B cell (primary cell): ENCODE data around the gene LGI4. TPM values are rescaled to one million over a fixed set of nuclear protein-coding genes. Genes with fewer than 3 reads are reported as not detected.

ENCODE experiments used
- ATAC-seq: fragments of 200-7000 bp; cut with Tn5 transposase; one replicate; pipeline ENCODE4 v1.10.0; 2021; ENCODE audit warnings: low read depth, mild to moderate bottlenecking, moderate number of reproducible peaks, moderate library complexity
- CTCF ChIA-PET: fragments of 350-600 bp; sonication (Branson Sonifier 250); formaldehyde crosslinking; loops from one replicate; lab custom pipeline; 2021; ENCODE audit warnings: antibody characterized with exemption, inconsistent platforms; lab: Charles Lee
- POLR2A ChIA-PET: fragments of 350-600 bp; sonication (Branson Sonifier 250); formaldehyde crosslinking; loops from one replicate; lab custom pipeline; 2021; ENCODE audit warnings: antibody characterized with exemption; lab: Charles Lee
- DNase-seq: peaks from one replicate; pipeline ENCODE4 v3.0.0; 2013
- H2AFZ ChIP-seq: 2 replicates; pipeline ENCODE4 v1.6.1; 2012; ENCODE audit warnings: mild to moderate bottlenecking, low read depth, low read length; ENCODE audit not compliant: insufficient read depth, poor library complexity, severe bottlenecking
- H3K27ac ChIP-seq, 2 donors: 1 replicate in 1 of 2; 2 replicates in 1 of 2; pipeline ENCODE4 v1.5.1; 2012 to 2013; ENCODE audit warnings: low read length in 2 of 2, mild to moderate bottlenecking in 2 of 2, moderate library complexity in 1 of 2
- H3K27me3 ChIP-seq, 4 experiments: fragments of 200-600 bp in 1 of 4; sonication (generic) in 1 of 4; replicated peaks in 1 of 4; 1 replicate in 2 of 4; 2 replicates in 2 of 4; pipeline versions ENCODE4 v1.6.1 to v1.7.0; 2013 to 2016; ENCODE audit warnings: low read length in 3 of 4, mild to moderate bottlenecking in 2 of 4, mixed read lengths in 1 of 4, moderate library complexity in 1 of 4; ENCODE audit not compliant: insufficient read depth in 4 of 4, control insufficient read depth in 3 of 4; ENCODE audit errors: control extremely low read depth in 1 of 4
- H3K36me3 ChIP-seq, 2 experiments: replicated peaks in 1 of 2; 1 replicate in 1 of 2; 2 replicates in 1 of 2; pipeline versions ENCODE4 v1.6.1 to v1.7.1; 2013; ENCODE audit warnings: low read length in 1 of 2; ENCODE audit not compliant: insufficient read depth in 2 of 2, control insufficient read depth in 1 of 2; ENCODE audit errors: control extremely low read depth in 1 of 2, extremely low read depth in 1 of 2
- H3K4me1 ChIP-seq, 2 donors: fragments of 200-600 bp in 1 of 2; sonication (generic) in 1 of 2; 1 replicate in 1 of 2; 2 replicates in 1 of 2; pipeline versions ENCODE4 v1.5.1 to v1.6.1; 2013 to 2017; ENCODE audit warnings: low read length in 2 of 2; ENCODE audit not compliant: control insufficient read depth in 2 of 2, insufficient read depth in 2 of 2
- H3K4me2 ChIP-seq: replicated peaks from 2 replicates; pipeline ENCODE3; 2012; ENCODE audit warnings: mild to moderate bottlenecking, low read depth, low read length; ENCODE audit not compliant: poor library complexity, severe bottlenecking
- H3K4me3 ChIP-seq, 5 experiments: fragments of 200-600 bp in 1 of 5; sonication (generic) in 1 of 5; 1 replicate in 3 of 5; 2 replicates in 2 of 5; pipeline versions ENCODE4 v1.5.1 to v1.7.0; 2011 to 2016; ENCODE audit warnings: low read length in 4 of 5, mild to moderate bottlenecking in 4 of 5, low read depth in 2 of 5, control low read depth in 1 of 5, moderate library complexity in 1 of 5; ENCODE audit not compliant: insufficient read depth in 1 of 5; ENCODE audit errors: control extremely low read depth in 1 of 5, extremely low read depth in 1 of 5
- H3K79me2 ChIP-seq: fragments of 200-600 bp; sonication (generic); one replicate; pipeline ENCODE4 v1.6.0; 2016; ENCODE audit warnings: low read length; ENCODE audit not compliant: control insufficient read depth, insufficient read depth
- H3K9ac ChIP-seq: fragments of 200-600 bp; sonication (generic); 2 replicates; pipeline ENCODE4 v1.6.1; 2017; ENCODE audit warnings: mild to moderate bottlenecking, low read length, moderate library complexity
- H3K9me3 ChIP-seq, 3 donors: one replicate each; pipeline versions ENCODE4 v1.6.1 to v1.7.1; 2013; ENCODE audit warnings: low read length in 2 of 3; ENCODE audit not compliant: control insufficient read depth in 2 of 3, insufficient read depth in 1 of 3; ENCODE audit errors: control extremely low read depth in 1 of 3
- H4K20me1 ChIP-seq: 2 replicates; pipeline ENCODE4 v1.6.0; 2012; ENCODE audit warnings: mild to moderate bottlenecking, low read length; ENCODE audit not compliant: insufficient read depth, control insufficient read depth, poor library complexity, severe bottlenecking
- H3K27ac Mint-ChIP-seq: one replicate; pipeline ENCODE4 v1.8.0; 2021; ENCODE audit warnings: mixed read lengths
- H3K27me3 Mint-ChIP-seq: one replicate; pipeline ENCODE4 v1.8.0; 2021; ENCODE audit warnings: mixed read lengths
- H3K4me1 Mint-ChIP-seq: one replicate; pipeline ENCODE4 v1.8.0; 2021; ENCODE audit warnings: mixed read lengths
- H3K4me3 Mint-ChIP-seq: one replicate; pipeline ENCODE4 v1.8.0; 2021; ENCODE audit warnings: mixed read lengths
- H3K9me3 Mint-ChIP-seq: one replicate; pipeline ENCODE4 v1.8.0; 2022; ENCODE audit warnings: mixed read lengths; ENCODE audit not compliant: insufficient read depth
- EZH2 ChIP-seq: IDR thresholded peaks from 2 replicates; pipeline ENCODE4 v1.6.1; 2012; ENCODE audit warnings: borderline replicate concordance, low read depth, mild to moderate bottlenecking, moderate library complexity, low read length; ENCODE audit not compliant: insufficient read depth, poor library complexity, severe bottlenecking
- WGBS: methylation state at CpG from one replicate; pipeline ENCODE4 v1.1.5; 2013; ENCODE audit warnings: missing lambda C conversion rate; ENCODE audit not compliant: insufficient coverage; 5-methylcytosine and 5-hydroxymethylcytosine counted together
- intact Hi-C: fragments of 100-400 bp; cut with micrococcal nuclease; formaldehyde crosslinking; loops from one replicate; pipeline ENCODE4 v1.10.0; 2022
- polyA minus RNA-seq: library from RNA; depleted of rRNA, polyadenylated mRNA; stranded (reverse); fragments of >200 nt; gene quantifications from 2 replicates; pipeline ENCODE4 v1.2.3, GENCODE V29; 2012
- polyA plus RNA-seq: library from polyadenylated mRNA; depleted of rRNA; stranded (reverse); fragments of >200 nt; gene quantifications from 2 replicates; pipeline ENCODE4 v1.2.3, GENCODE V29; 2012
- total RNA-seq, 2 donors: library from RNA; stranded (reverse); fragments of 120-200 nt in 1 of 2; gene quantifications; 1 replicate in 1 of 2; 2 replicates in 1 of 2; pipeline versions ENCODE4 v1.2.3 to v1.2.4, GENCODE V29; 2013 to 2022
- TF ChIP-seq, protein P1 (sequence below): fragments of 200-600 bp; IDR thresholded peaks from one replicate; pipeline ENCODE4 v1.8.0; 2022; ENCODE audit warnings: antibody characterized with exemption, mild to moderate bottlenecking

LGI4 gene
- 0.59 and 0.70 TPM in 2 replicates for total RNA-seq
- 0.30 TPM for total RNA-seq (2013)
- 0.40 and 0.74 TPM in 2 replicates for polyA plus RNA-seq
- 0.21 TPM in 1 of 2 replicates, not detected in the other for polyA minus RNA-seq

DNA sequence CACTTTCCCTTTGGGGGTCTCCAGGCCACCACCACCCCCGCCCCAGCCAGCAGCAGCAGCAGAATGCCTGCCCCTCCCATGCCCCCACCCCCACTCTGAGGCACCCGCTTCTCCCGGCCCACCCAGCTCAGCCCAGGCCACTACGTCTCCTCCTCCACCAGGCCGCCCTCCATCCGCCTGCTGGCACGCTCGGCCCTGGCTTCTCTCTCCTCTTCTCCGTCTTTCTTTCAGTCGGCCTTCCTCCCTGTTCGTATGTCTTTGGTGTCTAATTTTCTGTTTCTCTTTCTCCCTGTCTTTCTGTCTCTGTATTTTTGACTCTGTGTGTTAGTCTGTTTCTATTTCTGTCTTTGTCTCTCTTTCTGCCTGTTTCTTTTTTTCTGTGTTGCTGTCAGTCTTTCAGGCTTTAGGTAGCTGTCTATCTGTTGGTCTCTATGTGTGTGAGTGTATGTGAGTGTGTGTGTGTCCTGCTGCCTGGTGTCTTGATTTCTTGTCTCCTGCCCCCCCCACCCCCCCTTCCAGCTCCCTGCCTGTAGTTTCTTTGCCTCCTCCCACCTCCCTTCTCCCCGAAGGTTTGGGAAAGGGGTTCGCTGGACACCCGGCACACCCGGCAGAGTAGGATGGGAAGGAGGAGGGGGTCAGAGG is at the start of gene LGI4:
LGI4 (minus strand) TSS at position 459 of the 642 bp plus-strand sequence; CDS start at position 80, 379 bp downstream.
- H2AFZ ChIP-seq = no peak within 1 kb of the TSS
- peaks cover 0 to 3% (median 0%) of the 10 kb centered on the region in 3 donors for H3K9me3 ChIP-seq
- H3K4me2 ChIP-seq = no peak within 1 kb of the TSS
- no peak within 1 kb of the TSS for H3K4me3 ChIP-seq
- peaks cover 0 to 25% of the 10 kb centered on the region in 2 donors for H3K4me1 ChIP-seq
- intact Hi-C loops = loop anchor here (1.0 kb wide), 3 partner anchors 10 to 67 kb away; no protein-coding TSS in a partner anchor
- no peak within 1 kb of the TSS for H3K27ac ChIP-seq
- no peaks in the 10 kb centered on the region for H3K36me3 ChIP-seq
- no peaks in the 10 kb centered on the region for H3K79me2 ChIP-seq
- Mint-ChIP-seq H3K9me3 (peaks cover 3% of the 10 kb centered on the region), H3K4me3 (no peak within 1 kb of the TSS), H3K27ac (peak within 1 kb of the TSS; percentile 75), H3K27me3 (peaks cover 5% of the 10 kb centered on the region), H3K4me1 (peaks cover 21% of the 10 kb centered on the region)
- ATAC-seq (no peak), DNase-seq (no peak)
- H3K9ac ChIP-seq = no peak within 1 kb of the TSS
- H4K20me1 ChIP-seq = no peaks in the 10 kb centered on the region
- CTCF ChIA-PET = interaction anchor here (0.6 to 5.9 kb wide), 14 partner anchors 10 to 360 kb away, joined by 3 to 65 read pairs (median 6); partner anchors contain the start of genes FXYD3 and FXYD5
- POLR2A ChIA-PET = interaction anchor here (0.7 kb wide), 1 partner anchor 55 kb away, joined by 6 read pairs; no protein-coding TSS in a partner anchor
- 100% methylated on average over 3 of the region's 15 CpGs for WGBS
- H3K27me3 ChIP-seq = peaks cover 0 to 2% (median 0%) of the 10 kb centered on the region in 4 experiments
- TF ChIP-seq, protein P1, sequence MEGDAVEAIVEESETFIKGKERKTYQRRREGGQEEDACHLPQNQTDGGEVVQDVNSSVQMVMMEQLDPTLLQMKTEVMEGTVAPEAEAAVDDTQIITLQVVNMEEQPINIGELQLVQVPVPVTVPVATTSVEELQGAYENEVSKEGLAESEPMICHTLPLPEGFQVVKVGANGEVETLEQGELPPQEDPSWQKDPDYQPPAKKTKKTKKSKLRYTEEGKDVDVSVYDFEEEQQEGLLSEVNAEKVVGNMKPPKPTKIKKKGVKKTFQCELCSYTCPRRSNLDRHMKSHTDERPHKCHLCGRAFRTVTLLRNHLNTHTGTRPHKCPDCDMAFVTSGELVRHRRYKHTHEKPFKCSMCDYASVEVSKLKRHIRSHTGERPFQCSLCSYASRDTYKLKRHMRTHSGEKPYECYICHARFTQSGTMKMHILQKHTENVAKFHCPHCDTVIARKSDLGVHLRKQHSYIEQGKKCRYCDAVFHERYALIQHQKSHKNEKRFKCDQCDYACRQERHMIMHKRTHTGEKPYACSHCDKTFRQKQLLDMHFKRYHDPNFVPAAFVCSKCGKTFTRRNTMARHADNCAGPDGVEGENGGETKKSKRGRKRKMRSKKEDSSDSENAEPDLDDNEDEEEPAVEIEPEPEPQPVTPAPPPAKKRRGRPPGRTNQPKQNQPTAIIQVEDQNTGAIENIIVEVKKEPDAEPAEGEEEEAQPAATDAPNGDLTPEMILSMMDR = no peak

DNA sequence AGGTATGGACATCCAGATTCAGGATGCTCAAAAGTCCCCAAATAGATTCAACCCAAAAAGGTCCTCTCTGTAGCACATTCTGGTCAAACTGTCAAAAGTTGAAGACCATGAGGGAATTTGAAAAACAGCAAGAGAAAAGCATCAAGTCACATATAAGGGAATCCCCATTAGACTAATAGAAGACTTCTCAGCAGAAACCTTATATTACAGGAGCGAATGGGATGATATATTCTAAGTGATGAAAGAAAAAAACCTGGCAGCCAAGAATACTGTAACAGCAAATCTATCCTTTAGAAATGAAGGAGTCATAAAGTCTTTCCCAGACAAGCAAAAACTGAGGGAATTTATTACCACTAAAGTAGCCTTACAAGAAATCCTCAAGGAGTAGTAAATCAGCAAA is 49.4 kb upstream of the LGI4 start:
- CTCF ChIA-PET = interaction anchor here (1.1 to 1.2 kb wide), 2 partner anchors 32 to 34 kb away, joined by 3 read pairs; no protein-coding TSS in a partner anchor
- ATAC-seq (no peak), DNase-seq (no peak)
- Histone ChIP-seq H3K79me2 (no peaks in the 10 kb centered on the region), H3K27me3 (no peaks in the 10 kb centered on the region), H3K4me1 (no peaks in the 10 kb centered on the region), H3K4me2 (no peak overlapping the region), H3K4me3 (no peak overlapping the region), H3K9ac (no peak overlapping the region), H3K27ac (no peak overlapping the region), H3K9me3 (peaks cover 0 to 6% (median 1%) of the 10 kb centered on the region in 3 donors), H3K36me3 (no peaks in the 10 kb centered on the region), H2AFZ (no peak overlapping the region), H4K20me1 (no peaks in the 10 kb centered on the region)
- Mint-ChIP-seq H3K4me1 (peaks cover 2% of the 10 kb centered on the region), H3K27me3 (no peaks in the 10 kb centered on the region), H3K9me3 (peaks cover 6% of the 10 kb centered on the region), H3K27ac (peak overlapping the region; percentile 10), H3K4me3 (no peak overlapping the region)
- no CpG with 5 or more reads among the region's 1 CpG for WGBS
- intact Hi-C loops = no loop called here
- TF ChIP-seq EZH2 = no peak
- TF ChIP-seq, protein P1 = no peak
- POLR2A ChIA-PET = no interaction called here
